Activated CD8-positive, alpha-beta memory T cell treated with anti-CD3 and anti-CD28 coated beads, Interleukin-2, amount 50 U/mL, for 1 hour (primary cell): ENCODE data around the gene ACAP3.

Source experiments
- DNase-seq: peaks from one replicate; pipeline ENCODE4 v3.0.0-alpha.2; 2020; ENCODE audit errors: extremely low read depth

Gene ACAP3

GRCh38 chr1:1245178-1245816, 62.4 kb downstream of the ACAP3 start:
- DNase-seq, result no peak

GRCh38 chr1:1244192-1244811, 63.4 kb downstream of the ACAP3 start:
- DNase-seq, result no peak

GRCh38 chr1:1243807-1244191, 63.9 kb downstream of the ACAP3 start:
- no peak for DNase-seq

- no peak for DNase-seq
These were observed 64.5 kb downstream of the ACAP3 start for GRCh38 chr1:1243266-1243660.

- DNase-seq, result no peak
These were observed 65.1 kb downstream of the ACAP3 start for GRCh38 chr1:1242461-1243265.
